ENCODE measurements around the gene KRT80.

Gene KRT80

GRCh38 chr12:52199294-52199919 lies 7.6 kb upstream of the KRT80 start:
- no peak for DNase-seq (ENCODE audit: extremely low read depth in 1 of 2, low read depth in 1 of 2)

DNA sequence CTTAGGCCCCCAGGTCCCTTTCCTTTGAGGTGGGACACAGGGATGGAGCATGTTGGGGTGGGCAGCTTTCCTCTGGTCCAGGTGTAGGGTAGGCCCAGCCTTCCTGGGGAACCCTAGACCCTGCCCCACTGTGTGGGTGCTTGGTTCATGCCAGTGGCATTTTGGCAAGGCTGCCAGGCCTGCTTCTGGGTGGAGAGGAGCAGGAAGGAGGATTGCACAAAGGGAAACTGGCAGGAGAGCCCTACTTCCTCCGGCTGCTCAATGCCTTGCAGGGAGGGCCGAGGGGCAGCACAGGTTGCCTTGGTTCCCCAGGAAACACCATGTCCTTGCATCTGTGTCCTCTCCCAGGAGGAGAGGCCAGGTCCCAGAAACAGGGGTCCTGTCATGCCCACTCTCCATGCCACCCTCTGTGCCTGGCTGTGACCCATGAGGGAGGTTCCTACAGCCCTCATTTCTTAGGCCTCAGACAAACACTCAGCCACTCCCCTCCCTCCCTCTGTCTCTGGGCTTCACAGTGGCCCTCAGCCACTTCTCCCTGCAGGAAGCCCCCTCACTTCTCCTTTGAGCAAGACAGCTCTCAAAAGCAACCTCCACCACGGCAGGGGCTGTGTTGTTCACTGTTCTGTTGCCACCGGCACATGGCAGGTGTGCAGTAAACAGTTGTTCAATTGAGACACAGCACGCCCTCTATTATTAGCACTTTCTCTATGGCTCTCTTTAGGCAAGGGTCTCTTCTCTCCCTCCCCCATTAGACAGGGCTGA lies 6.8 kb upstream of the KRT80 start:
- DNase-seq (ENCODE audit: extremely low read depth in 1 of 2, low read depth in 1 of 2), result no peak

DNA sequence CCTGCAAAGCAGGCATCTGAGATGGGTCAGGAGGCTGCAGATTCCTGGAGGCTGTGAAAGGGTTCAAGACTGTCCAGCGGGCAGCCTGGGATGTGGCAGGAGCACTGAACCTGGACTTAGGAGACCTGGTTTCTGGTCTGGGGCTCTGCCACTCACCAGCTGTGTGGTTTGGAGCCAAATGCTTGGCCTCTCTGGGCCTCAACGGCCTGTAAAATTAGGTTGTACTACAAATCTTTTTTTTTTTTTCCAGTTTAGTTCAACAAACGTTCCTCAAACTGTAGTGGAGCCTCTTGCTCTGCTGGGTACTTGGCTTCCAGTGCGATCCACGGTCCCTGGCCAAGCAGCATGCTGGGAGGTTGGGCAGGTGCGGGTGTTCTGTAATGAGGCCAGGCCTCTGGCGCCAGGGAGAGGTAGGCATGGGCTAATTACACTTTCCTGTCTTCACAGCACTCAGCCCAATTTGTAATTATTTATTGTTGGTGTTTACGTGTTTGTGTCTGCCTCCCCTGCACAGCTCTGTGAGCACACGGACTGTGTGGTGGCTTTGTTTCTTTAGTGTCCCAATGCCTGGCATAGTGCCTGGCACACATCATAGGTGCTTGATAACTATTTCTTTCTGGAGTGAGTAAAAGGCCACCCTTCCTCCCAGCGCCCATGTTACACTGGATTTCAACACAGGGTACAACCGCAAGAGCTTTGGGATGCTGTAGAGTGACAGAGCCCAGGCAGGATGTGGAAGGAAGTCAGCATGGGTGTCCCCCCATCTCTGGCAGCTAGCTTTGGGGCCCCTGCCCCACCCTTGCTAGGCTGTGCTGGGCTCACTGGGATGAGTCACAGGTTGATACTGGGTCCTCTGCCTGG lies 5.8 kb upstream of the KRT80 start:
- no peak for DNase-seq (ENCODE audit: extremely low read depth in 1 of 2, low read depth in 1 of 2)

DNA sequence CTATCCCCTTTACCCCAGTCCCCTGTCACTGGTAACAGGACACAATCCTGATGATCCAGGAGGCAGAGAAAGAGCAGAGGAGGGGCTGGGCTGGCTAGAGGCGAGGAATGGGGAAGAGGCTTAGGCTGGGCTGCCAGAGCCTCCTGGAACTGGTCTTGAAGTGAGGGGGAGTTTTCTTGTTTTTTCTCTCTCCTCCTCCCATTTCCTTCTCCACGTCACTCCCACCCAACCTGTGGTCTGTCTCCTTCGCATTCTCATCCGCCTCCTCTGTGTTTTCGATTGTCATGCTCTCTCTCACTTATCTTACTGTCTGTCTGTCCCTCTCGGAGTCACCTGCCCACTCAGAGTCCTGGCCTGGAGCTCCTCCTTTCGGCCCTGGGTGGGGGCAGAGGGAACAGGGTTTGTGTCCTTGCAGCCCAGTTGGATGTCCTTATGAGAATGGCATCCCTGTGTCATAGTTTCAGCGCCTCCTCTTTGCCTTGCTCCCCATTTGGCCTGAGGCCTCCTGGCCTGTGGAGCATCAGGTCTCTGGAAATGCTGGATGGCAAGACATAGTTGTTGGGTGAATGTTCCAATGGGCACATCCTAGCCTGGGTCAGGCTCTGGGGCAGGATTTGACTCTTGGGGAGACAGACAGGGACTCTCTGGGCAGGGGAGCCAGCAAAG lies 3.4 kb upstream of the KRT80 start:
- DNase-seq (ENCODE audit: extremely low read depth in 1 of 2, low read depth in 1 of 2), result no peak

- no peak for DNase-seq (ENCODE audit: extremely low read depth in 1 of 2, low read depth in 1 of 2)
Observed at GRCh38 chr12:52193991-52194390, 2.2 kb upstream of the KRT80 start.

DNA sequence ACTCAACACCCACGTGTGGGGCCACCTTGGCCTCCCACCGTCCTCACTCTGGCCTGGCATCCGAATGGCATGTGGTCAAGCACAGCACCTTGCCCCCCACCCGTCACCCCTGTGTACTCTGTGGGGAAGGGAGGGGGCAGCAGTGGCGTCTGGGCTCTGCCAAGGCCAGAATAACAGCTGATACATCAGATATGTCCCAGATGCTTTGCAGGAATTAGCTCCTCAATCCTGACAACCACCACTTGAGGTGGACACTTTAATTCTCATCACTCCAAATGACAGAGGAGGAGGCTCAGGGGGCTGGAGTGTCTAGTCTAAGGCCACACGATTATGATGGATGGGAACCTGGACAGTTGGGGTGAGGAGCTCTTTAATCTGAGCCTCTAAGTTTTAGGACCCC lies 1.7 kb upstream of the KRT80 start:
- no peak for DNase-seq (ENCODE audit: extremely low read depth in 1 of 2, low read depth in 1 of 2)

DNA sequence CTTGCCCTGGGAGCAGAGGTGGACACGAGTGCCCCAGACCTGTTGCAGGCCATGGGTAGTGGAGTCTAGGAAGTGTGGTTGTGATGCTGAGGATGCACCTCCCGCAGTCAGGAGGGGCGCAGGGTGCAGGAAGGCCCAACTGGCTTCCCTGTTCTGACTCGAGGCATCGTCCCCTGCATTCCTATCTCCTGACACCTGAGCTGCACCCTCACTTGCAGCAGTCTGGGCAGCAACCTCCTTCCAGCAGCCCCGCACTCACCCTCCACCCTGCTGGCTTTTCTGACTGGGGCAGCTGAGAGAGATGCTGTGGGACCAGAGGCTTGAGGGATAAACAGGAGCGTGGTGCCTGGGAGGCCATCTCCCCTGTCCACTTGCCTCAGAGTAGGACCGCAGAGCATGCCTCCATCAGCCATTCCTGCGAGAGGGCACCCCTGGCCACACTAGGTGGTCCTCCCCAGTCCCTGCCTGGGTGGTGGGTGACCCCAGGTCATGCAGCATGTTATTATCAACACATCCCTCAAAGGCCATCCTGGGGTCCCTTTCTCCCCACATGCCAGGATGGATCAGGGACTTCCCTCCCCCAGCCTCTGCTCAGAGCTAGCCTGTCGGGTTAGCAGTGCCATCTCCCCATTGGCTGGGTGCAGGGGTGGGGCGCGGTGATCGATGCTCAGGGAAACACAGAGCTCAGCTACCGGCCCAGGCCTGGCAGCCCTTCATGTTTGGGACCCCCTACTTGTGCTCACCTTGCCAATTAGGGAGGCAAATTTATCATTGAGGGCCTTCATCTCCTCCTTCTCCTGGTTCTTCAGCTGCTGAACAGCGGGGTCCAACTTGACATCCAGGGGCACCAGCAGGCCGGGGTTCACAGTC lies 719 bp downstream of the KRT80 start:
- DNase-seq (ENCODE audit: extremely low read depth in 1 of 2, low read depth in 1 of 2), result no peak

- DNase-seq (ENCODE audit: extremely low read depth in 1 of 2, low read depth in 1 of 2), result no peak
Observed at GRCh38 chr12:52189376-52190174, 2.2 kb downstream of the KRT80 start.

- DNase-seq (ENCODE audit: extremely low read depth in 1 of 2, low read depth in 1 of 2), result no peak
Observed at GRCh38 chr12:52188658-52189057, 3.2 kb downstream of the KRT80 start.

GRCh38 chr12:52187640-52188039 lies 4.2 kb downstream of the KRT80 start:
- DNase-seq (ENCODE audit: extremely low read depth in 1 of 2, low read depth in 1 of 2), result no peak

DNA sequence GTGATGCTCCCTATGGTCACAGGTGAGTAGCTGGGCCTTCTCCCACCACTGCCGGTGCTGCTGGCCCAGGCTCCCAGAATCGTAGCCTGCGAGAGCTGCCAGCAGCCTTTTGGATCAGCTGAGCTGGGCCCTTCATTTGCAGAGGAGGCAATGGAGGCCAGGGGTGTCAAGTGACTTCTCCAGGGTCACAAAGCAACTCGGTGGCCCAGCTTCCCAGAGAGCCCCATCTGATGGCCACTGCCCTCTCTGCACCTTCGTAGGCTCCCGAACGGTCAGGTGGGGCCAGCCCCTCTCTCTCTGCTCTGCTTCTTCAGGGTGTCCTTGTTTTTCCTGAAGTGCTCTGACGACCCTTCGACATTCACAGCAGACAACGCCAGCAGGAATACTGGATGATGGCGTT lies 4.6 kb downstream of the KRT80 start:
- DNase-seq (ENCODE audit: extremely low read depth in 1 of 2, low read depth in 1 of 2), result no peak

- DNase-seq (ENCODE audit: extremely low read depth in 1 of 2, low read depth in 1 of 2), result no peak
Observed at GRCh38 chr12:52186118-52186840, 5.5 kb downstream of the KRT80 start.

- DNase-seq (ENCODE audit: extremely low read depth in 1 of 2, low read depth in 1 of 2), result no peak
Observed at GRCh38 chr12:52185400-52185967, 6.3 kb downstream of the KRT80 start.

DNA sequence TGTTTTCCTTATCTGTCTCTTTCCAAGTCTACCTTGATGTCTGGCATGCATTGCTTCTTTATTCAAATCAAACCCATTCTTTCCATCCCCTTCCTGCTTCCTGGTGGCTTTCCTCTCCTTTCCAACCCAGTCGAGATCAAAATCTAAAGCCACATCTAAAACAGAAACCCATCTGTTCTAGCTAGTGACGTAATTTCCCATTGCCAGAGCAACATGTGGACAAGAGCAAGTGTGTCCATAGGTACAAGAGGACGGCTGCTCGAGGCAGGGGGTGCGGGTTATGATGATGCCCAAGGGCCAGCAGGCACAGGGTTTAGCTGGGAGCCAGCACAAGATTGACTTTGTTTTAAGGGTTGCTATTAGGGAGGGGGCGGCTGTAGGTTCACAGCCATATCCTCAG lies 7.0 kb downstream of the KRT80 start:
- no peak for DNase-seq (ENCODE audit: extremely low read depth in 1 of 2, low read depth in 1 of 2)

- no peak for DNase-seq (ENCODE audit: extremely low read depth in 1 of 2, low read depth in 1 of 2)
Observed at GRCh38 chr12:52183971-52184370, 7.8 kb downstream of the KRT80 start.

DNA sequence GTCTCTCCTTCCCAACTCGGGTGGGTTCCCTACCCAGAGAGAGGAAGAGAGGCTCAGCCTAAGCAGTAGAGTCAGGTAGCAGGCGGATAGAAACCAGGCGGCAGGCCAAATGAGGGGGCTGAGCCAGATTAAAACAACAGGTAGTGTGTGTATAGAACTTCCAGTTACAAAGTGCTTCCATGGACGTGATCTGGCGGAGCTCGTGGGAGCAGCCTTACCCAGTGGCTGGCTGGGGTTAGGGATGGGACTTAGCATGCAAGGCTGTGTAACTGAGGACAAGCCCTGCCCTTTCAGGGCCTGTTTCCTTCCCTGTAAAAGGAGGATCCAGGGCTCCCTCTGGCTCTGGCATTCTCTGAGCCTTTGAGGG lies 8.3 kb downstream of the KRT80 start:
- DNase-seq (ENCODE audit: extremely low read depth in 1 of 2, low read depth in 1 of 2), result no peak

GRCh38 chr12:52182898-52183543 lies 8.8 kb downstream of the KRT80 start:
- DNase-seq (ENCODE audit: extremely low read depth in 1 of 2, low read depth in 1 of 2), result no peak

DNA sequence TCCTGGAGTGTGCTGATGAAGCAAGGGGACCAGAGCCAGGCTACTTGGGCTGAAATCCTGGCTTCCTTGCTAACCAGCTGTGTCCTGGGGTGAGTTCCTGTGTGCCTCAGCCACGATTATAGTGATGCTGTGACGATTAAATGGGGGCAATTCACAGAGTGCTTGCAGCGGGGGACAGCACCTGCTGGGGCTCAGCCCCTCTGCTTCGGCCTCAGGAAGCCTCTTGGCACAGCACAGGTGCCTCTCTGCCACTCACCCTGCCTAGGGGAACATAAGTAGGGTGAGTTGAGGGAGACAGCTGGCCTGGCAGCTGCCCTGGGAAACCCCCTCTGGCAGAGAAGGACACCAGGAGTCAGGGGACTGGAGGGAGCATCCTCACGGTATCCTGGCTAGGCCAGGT lies 9.4 kb downstream of the KRT80 start:
- no peak for DNase-seq (ENCODE audit: extremely low read depth in 1 of 2, low read depth in 1 of 2)

Measured in activated CD8-positive, alpha-beta memory T cell treated with anti-CD3 and anti-CD28 coated beads for 1 hour (primary cell).